Transverse colon (tissue), 4 donors: Measurements from ENCODE around the gene LCLAT1. TPM values are rescaled to one million over a fixed set of nuclear protein-coding genes. Genes with fewer than 3 reads are reported as not detected.

Experiments
- DNase-seq: peaks from one replicate; pipeline ENCODE4 v3.0.0-alpha.2; 2019
- H3K27ac ChIP-seq, 4 donors: fragments of 200-600 bp; sonication (generic); 2 replicates each; pipeline ENCODE4 v1.5.1; 2016 to 2018; ENCODE audit warnings: inconsistent platforms in 4 of 4
- H3K27me3 ChIP-seq: fragments of 200-600 bp; sonication (generic); 2 replicates; pipeline ENCODE4 v1.5.1; 2017; ENCODE audit warnings: inconsistent platforms
- H3K36me3 ChIP-seq, 4 donors: fragments of 200-600 bp; sonication (generic); 2 replicates each; pipeline ENCODE4 v1.5.1; 2017 to 2019; ENCODE audit warnings: inconsistent platforms in 4 of 4
- H3K4me1 ChIP-seq, 4 donors: fragments of 200-600 bp; sonication (generic); 2 replicates each; pipeline ENCODE4 v1.5.1; 2017 to 2020; ENCODE audit warnings: inconsistent platforms in 4 of 4
- H3K4me3 ChIP-seq, 4 donors: fragments of 200-600 bp; sonication (generic); 1 replicate in 1 of 4; 2 replicates in 3 of 4; pipeline versions ENCODE4 v1.5.1 to v1.6.1; 2017 to 2019; ENCODE audit warnings: inconsistent platforms in 4 of 4
- H3K9me3 ChIP-seq, 2 donors: fragments of 200-600 bp; sonication (generic); 2 replicates each; pipeline ENCODE4 v1.5.1; 2017 to 2019; ENCODE audit warnings: inconsistent platforms in 2 of 2
- EP300 ChIP-seq: sonication (generic); formaldehyde crosslinking; IDR thresholded peaks from one replicate; pipeline ENCODE4 v1.6.1; 2017; ENCODE audit warnings: antibody characterized with exemption, low read depth
- POLR2A ChIP-seq: fragments of 450-650 bp; IDR thresholded peaks from one replicate; pipeline ENCODE4 v1.6.1; 2016; ENCODE audit warnings: antibody characterized with exemption, mild to moderate bottlenecking, moderate library complexity
- POLR2AphosphoS5 ChIP-seq, 3 donors: sonication (generic); formaldehyde crosslinking; IDR thresholded peaks; one replicate each; pipeline ENCODE4 v1.6.1; 2016; ENCODE audit warnings: antibody characterized with exemption in 3 of 3
- WGBS, 2 donors: methylation state at CpG; one replicate each; pipeline ENCODE4 v1.1.5; 2018; ENCODE audit warnings: low coverage in 1 of 2; 5-methylcytosine and 5-hydroxymethylcytosine counted together
- in situ Hi-C, 4 donors: fragments of 200-750 bp; cut with MboI; loops; one replicate each; pipeline versions ENCODE4 v1.15.0 to v1.15.1; 2017; ENCODE audit warnings: low sequenced_read_pairs in 3 of 4, low pct_ligation_motif_present in 1 of 4, low pct_unique_long_range_greater_than_20kb in 1 of 4
- intact Hi-C: fragments of 100-400 bp; cut with DNase I; formaldehyde crosslinking; loops from one replicate; pipeline ENCODE4 v1.15.1; 2023; ENCODE audit warnings: low total_unique reads
- total RNA-seq, 4 donors: library from RNA; depleted of rRNA; stranded (reverse); fragments of >200 nt; gene quantifications; one replicate each; pipeline ENCODE4 v1.1.0, GENCODE V29; 2016
- TF ChIP-seq, protein P1 (sequence below), 5 experiments: fragments of 200-600 bp in 3 of 5; fragments of 450-650 bp in 2 of 5; sonication (generic) in 3 of 5; IDR thresholded peaks; 1 replicate in 2 of 5; 2 replicates in 3 of 5; pipeline ENCODE4 v1.5.1; 2016 to 2017; ENCODE audit warnings: antibody characterized with exemption in 5 of 5, inconsistent platforms in 3 of 5, mild to moderate bottlenecking in 2 of 5, moderate library complexity in 1 of 5

LCLAT1 gene
- total RNA-seq, 4 donors from 2014 or later, result 10.9 to 26.5 (median 16.6) TPM

DNA sequence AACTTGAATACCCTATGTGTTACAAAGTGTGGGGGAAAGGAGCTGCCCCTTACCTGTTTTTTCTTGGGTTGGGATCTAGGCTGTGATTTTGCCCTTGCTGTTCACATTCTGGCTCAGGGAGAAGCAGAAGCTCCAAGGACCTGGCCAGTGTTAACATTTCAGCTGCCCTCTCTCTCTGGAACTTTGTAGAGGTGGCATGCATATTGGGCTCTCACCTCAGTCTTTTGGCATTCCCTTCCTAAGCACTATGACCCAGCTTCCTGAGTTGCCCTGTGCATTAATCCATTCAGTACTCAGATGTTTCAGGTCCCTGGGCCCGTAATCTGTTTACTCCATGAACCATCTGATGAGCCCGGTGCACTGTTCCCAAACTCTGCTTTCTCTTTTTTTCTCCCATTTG, 12.1 kb downstream of the LCLAT1 start:
- TF ChIP-seq, protein P1, sequence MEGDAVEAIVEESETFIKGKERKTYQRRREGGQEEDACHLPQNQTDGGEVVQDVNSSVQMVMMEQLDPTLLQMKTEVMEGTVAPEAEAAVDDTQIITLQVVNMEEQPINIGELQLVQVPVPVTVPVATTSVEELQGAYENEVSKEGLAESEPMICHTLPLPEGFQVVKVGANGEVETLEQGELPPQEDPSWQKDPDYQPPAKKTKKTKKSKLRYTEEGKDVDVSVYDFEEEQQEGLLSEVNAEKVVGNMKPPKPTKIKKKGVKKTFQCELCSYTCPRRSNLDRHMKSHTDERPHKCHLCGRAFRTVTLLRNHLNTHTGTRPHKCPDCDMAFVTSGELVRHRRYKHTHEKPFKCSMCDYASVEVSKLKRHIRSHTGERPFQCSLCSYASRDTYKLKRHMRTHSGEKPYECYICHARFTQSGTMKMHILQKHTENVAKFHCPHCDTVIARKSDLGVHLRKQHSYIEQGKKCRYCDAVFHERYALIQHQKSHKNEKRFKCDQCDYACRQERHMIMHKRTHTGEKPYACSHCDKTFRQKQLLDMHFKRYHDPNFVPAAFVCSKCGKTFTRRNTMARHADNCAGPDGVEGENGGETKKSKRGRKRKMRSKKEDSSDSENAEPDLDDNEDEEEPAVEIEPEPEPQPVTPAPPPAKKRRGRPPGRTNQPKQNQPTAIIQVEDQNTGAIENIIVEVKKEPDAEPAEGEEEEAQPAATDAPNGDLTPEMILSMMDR (IDR thresholded peaks at IDR 0.05), result no peak
- TF ChIP-seq POLR2A, result no peak
- TF ChIP-seq POLR2AphosphoS5 (IDR thresholded peaks at IDR 0.05), result no peak
- no peak for TF ChIP-seq EP300
- DNase-seq, result no peak
- H3K9me3 ChIP-seq, result no peaks in the 10 kb centered on the region
- H3K27ac ChIP-seq, result no peak overlapping the region
- H3K4me3 ChIP-seq, result no peak overlapping the region
- in situ Hi-C loops, result no loop called here
- intact Hi-C loops, result no loop called here
- no peaks in the 10 kb centered on the region for H3K36me3 ChIP-seq
- H3K27me3 ChIP-seq, result no peaks in the 10 kb centered on the region
- peaks cover 3 to 22% (median 12%) of the 10 kb centered on the region in 4 donors for H3K4me1 ChIP-seq
- WGBS, 2 donors, result 65 to 71% methylated on average over 2 of the region's 2 CpGs

DNA sequence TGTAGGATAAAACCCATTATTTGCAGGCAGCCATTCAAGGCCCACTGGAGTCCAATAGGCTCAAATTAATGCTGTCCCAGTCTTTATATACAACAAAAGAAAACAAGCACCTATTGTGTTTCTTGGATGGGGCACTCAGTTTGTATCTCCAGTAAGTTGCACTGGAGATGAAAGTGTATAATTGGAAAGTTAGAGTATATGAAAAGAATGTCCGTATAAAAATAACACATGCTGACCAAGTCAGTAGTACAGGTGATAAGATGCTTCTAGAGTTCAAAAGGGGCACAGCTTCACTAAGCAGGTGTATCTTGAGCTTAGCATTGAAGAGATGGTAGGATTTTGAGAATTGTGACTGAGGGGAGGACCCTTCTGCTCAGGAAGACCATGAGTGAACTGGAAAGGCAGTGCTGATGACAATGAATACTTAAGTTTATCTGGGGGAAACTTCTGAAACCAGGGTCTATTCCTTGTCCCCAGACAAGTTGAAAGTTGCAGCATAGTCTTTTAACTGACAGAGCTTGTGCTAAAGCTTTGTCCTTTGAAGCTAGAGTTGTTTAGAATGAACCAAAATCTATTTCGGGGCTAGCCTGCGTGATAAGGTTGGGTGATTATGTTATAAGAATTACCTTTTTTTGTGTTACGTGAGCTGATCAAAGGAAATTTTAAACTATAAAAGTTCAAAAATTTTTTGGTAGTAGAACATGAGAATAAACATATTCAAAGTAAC, 15.2 kb downstream of the LCLAT1 start:
- peaks cover 0 to 7% (median 0%) of the 10 kb centered on the region in 4 donors for H3K4me1 ChIP-seq
- TF ChIP-seq POLR2A, result no peak
- no peak for TF ChIP-seq EP300
- TF ChIP-seq, protein P1 (IDR thresholded peaks at IDR 0.05), result no peak
- TF ChIP-seq POLR2AphosphoS5 (IDR thresholded peaks at IDR 0.05), result no peak
- intact Hi-C loops, result no loop called here
- no peaks in the 10 kb centered on the region for H3K27me3 ChIP-seq
- no peak for DNase-seq
- WGBS, 2 donors, result 90 to 96% methylated on average over 4 of the region's 4 CpGs
- no peaks in the 10 kb centered on the region for H3K36me3 ChIP-seq
- H3K9me3 ChIP-seq, result no peaks in the 10 kb centered on the region
- H3K27ac ChIP-seq, result no peak overlapping the region
- in situ Hi-C loops, result no loop called here
- no peak overlapping the region for H3K4me3 ChIP-seq

DNA sequence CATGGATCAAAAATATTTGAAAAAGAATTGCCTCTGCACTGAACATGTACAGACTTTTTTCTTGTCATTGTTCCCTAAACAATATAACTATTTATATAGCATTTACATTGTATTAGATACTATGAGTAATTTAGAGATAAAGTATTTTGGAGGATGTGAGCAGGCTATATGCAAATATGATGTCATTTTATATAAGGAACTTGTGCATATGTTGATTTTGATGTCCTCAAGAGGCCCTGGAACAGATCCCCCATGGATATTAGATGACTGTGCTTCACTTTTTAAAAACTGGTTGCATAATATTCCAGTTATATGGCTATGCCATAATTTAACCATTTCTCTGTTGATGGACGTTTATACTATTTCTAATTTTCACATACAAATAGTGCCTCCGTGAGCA, 16.5 kb downstream of the LCLAT1 start:
- H3K27ac ChIP-seq, result no peak overlapping the region
- TF ChIP-seq, protein P1 (IDR thresholded peaks at IDR 0.05), result no peak
- TF ChIP-seq POLR2A, result no peak
- TF ChIP-seq POLR2AphosphoS5 (IDR thresholded peaks at IDR 0.05), result no peak
- TF ChIP-seq EP300, result no peak
- H3K4me3 ChIP-seq, result no peak overlapping the region
- in situ Hi-C loops (no loop called here), intact Hi-C loops (no loop called here)
- H3K9me3 ChIP-seq, result no peaks in the 10 kb centered on the region
- H3K36me3 ChIP-seq, result no peaks in the 10 kb centered on the region
- no peak for DNase-seq
- H3K4me1 ChIP-seq, result peaks cover 0 to 7% (median 0%) of the 10 kb centered on the region in 4 donors
- 45 to 50% methylated on average over 2 of the region's 2 CpGs for WGBS, 2 donors
- no peaks in the 10 kb centered on the region for H3K27me3 ChIP-seq

DNA sequence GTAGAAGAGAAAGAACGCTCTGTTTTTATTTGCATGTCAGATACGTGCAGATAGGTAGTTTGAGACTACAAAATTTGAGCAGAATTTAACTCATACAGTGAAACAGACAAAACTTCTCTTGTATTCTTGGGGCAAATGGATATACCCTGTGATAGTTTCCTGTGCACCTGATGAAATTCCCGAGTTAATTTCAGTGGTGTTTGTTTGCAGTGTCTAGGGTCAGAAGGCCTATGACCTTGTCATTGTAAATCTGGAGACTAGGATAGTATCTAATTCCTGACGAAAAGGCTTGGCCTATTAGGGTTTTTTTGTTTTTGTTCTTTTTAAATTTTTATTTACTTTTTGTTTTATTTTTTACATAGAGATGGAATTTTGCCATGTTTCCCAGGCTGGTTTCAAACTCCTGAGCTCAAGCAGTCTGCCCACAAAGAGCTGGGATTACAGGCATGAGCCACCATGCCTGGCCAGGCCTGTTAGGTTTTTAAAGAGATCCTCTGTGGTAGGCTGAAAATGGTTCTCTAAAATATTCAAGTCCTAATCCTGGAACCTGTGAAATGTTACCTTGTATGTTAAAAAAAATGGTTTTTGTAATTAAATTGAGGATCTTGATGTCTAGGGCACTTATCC, 17.6 kb downstream of the LCLAT1 start:
- no peaks in the 10 kb centered on the region for H3K27me3 ChIP-seq
- in situ Hi-C loops, result no loop called here
- TF ChIP-seq EP300 (no peak), POLR2AphosphoS5 (IDR thresholded peaks at IDR 0.05) (no peak), POLR2A (no peak)
- TF ChIP-seq, protein P1 (IDR thresholded peaks at IDR 0.05), result no peak
- no peaks in the 10 kb centered on the region for H3K36me3 ChIP-seq
- DNase-seq, result no peak
- peak overlapping the region in 1 of 4 donors; percentile 41 for H3K27ac ChIP-seq
- no peaks in the 10 kb centered on the region for H3K9me3 ChIP-seq
- intact Hi-C loops, result no loop called here
- peaks cover 0 to 3% (median 0%) of the 10 kb centered on the region in 4 donors for H3K4me1 ChIP-seq
- no peak overlapping the region for H3K4me3 ChIP-seq
- WGBS, 2 donors, result 83 to 90% methylated on average over 4 of the region's 4 CpGs
